GM21717 (cell line): ENCODE measurements around the gene KCNK5.

Source experiments
- ATAC-seq: cut with Tn5 transposase; IDR thresholded peaks from one replicate; pipeline ENCODE4 v1.9.1; 2021; ENCODE audit warnings: mild to moderate bottlenecking, moderate library complexity; ENCODE audit not compliant: unreplicated experiment

Gene KCNK5

DNA sequence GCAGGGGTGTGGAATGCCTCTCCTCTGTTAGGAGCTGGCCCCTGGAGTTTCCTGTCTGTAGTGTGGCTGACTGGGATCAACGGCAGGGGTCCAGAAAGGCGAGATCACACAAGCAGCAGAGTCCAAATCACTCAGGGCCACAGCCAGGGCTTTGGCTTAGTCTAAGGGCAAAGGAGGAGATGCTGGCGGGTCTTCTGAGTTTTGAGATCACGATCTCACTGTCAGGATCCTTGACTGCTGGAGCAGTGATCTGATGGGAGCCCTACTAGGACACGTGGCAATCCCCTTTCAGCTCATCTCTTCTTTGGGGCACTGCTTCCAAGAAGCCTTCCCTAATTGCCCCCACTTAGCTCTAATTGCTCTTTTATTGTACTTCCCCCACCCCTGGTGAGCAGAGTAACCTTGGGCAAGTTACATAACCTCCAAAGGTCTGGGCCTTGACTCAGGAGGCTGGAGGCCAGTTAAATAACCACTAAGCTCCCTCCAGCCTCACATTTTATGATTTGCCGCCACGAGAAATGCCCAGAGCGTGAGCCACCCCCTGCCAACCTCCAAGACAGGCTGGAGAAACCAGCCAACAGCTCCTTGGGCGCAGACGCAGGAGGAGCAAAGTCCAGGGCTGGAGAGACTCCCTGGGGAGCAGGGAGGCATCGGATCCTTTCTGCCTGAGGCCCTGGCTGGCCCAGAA, 12.0 kb downstream of the KCNK5 start:
- no peak for ATAC-seq

DNA sequence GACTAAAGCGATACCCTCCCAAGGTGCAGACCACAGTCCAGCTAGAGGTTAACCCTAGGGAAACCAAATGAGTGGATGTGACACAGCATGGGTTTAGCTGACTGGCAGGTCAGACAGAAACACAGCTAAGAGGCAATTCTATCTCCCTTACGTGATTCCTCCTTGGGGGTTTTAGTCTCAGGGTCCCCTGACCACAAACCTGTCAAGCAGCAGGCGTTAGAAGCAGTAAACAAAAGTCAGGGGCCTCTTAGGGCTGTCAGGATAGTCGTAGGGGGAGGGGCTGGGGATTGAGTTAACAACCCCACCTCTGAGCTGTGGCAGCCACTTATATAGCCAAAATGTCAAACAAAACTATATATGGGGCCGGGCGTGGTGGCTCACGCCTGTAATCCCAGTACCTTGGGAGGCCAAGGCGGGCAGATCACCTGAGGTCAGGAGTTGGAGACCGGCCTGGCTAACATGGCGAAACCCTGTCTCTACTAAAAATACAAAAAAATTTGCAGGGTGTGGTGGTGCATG, 13.6 kb downstream of the KCNK5 start:
- ATAC-seq, result no peak

- ATAC-seq, result no peak
These were observed 14.2 kb downstream of the KCNK5 start for GRCh38 chr6:39214846-39215639.

- no peak for ATAC-seq
These were observed 15.0 kb downstream of the KCNK5 start for GRCh38 chr6:39214120-39214813.

DNA sequence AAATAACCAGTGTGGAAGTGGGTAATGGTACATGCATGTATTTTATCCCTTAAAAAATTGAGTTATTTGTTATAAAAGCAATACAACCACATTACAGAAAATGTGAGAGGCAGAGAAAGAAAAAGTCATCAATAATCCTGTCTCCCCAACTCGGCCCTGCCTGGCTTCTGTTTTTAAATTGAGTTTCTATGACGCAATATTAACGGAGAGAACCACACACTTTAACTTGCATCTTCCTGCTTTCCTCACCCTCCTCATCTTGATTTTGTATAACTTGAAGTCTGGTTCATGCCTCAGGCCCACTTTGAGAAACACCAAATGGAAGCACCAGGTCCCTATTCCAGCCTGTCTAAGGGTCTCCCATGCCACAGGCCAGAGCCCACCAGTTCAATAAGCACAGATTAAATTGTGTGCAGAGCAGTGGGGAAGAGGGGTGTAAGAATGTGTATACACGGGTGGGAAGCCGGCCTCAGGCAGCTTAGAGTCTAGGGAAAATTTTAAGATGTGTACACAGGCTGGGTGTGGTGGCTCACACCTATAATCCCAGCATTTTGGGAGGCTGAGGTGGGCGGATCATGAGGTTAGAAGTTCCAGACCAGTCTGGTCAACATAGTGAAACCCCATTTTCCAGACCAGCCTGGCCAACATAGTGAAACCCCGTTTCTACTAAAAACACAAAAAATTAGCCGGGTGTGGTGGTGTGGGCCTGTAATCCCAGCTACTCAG, 15.9 kb downstream of the KCNK5 start:
- ATAC-seq, result no peak

GRCh38 chr6:39211183-39211582, 18.1 kb downstream of the KCNK5 start:
- no peak for ATAC-seq

- ATAC-seq, result no peak
These were observed 18.8 kb downstream of the KCNK5 start for GRCh38 chr6:39210450-39210849.

- ATAC-seq, result no peak
These were observed 19.4 kb downstream of the KCNK5 start for GRCh38 chr6:39209911-39210310.

DNA sequence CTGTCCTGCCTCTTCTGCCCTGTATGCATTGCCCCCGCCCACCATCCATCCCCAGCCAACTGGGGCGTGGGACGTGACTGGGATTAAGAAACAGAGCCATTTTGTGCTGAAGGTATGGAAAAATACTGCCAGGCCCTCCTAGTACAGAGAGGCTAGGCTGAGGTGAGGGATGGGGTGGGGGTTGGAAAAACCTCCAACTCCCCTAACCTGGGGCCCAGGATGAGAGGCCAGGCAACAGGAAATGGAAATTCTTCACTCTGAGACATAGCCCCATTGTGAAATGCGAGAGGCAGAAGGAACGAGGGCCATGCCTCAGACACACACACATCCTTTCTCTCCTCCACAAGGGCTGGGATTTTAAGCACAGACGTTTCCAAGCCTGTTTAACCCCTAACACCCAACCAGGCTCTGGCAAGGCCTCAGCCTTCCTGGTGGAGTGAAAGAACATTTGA, 19.9 kb downstream of the KCNK5 start:
- ATAC-seq, result no peak

DNA sequence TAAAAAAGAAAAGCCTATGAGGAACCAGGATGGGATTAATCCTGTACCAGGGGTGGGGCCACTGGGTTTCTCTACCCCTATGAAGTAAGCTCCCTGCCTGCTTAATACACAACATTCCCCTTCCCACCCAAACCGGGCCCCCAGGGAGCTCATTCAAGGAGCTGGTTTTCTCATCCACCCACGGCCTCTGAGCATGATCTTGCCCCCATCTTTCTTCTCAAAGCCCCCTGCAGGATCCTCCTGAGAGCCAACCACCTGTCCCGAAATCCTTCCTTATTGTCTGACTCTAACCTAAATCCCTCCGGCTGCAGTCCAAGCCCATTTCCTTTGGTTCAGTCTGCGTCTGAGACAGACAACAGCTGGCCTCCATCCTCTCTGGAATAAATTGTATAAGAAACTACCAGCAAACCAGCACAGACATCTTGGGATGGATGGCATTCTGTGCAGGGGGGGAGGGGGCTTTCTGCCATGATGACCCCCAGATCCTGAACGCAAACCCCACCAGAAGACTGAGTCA, 21.0 kb downstream of the KCNK5 start:
- ATAC-seq, result no peak

GRCh38 chr6:39207416-39208222, 21.7 kb downstream of the KCNK5 start:
- no peak for ATAC-seq

DNA sequence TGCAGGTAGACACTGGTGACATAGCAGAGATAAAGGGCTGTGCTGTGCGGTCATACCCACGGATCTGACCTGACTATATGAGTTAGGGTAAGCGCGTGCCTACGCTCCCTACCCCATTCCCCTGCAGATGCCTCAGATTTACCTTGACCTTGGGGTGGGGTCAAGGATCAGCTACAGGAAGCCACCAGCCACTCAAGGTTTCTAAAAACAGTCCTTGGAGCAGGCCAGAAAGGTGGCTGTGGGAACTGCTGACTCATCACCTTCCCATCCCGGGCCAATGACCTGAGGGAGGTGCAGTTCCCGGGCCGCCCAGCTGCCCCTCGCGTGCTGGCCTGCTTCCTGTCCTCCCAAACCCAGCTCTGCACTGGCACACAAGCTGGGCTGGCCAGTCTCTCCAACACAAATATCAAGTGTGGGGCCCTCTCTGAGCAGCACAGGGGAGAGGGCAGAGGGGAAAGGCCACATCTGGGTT, 23.0 kb downstream of the KCNK5 start:
- ATAC-seq, result no peak

GRCh38 chr6:39204646-39205244, 24.5 kb downstream of the KCNK5 start:
- ATAC-seq, result no peak

GRCh38 chr6:39204160-39204495, 25.1 kb downstream of the KCNK5 start:
- ATAC-seq, result no peak

DNA sequence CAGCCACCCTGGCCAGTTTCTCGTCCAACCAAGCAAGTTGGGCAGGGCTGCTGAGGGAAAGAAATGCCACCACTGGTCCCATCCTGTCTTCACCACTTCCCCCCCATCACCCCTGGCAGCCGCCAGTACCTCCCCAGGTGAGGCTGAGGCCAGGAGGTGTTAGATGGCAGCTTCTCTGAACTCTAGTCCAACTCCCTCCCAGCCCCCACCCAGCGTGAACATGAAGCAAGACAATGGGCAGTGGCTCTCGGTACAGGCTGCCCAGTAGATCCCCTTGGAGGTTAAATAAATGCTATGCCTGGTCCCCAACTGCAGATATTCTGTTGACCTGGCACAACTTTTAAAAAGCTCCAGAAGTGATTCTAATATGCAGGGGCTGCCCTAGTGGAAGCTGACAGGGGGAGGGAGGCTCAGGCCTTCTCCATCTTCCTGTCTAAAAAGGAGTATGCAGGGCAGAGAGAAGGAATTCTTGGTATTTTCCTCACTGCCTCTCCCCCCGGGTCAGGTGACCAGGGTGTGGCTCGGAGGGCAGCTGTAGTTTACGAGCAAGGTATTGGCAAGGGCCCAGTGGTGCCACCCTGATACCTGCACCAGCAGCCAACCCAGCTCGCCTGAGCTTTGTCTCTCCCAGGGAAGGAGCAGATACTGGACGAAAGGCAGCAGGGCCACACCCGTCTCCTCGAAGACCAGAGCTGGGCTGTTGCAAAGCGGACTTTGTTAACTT, 25.7 kb downstream of the KCNK5 start:
- ATAC-seq, result no peak

DNA sequence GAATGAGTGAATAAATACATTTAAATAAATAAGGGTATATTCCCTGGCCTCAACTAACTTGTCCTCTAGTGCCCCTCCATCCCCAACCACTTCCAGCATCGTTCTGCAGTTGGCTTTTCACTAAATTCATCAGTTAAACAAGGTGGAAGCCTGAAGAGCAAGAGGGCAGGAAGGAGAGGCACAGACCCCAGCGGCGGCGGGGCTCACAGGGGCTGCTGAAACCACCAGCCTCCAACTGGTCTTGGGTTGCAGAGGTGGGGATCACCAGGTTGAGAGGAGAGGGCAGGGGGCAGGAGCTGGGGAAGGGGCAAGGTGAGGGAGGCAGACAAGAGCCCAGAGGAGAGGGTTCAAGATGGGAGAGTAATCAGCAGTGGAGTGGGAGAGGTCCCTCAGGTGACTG, 27.1 kb downstream of the KCNK5 start:
- no peak for ATAC-seq

GRCh38 chr6:39200498-39201020, 28.7 kb downstream of the KCNK5 start:
- ATAC-seq, result no peak

DNA sequence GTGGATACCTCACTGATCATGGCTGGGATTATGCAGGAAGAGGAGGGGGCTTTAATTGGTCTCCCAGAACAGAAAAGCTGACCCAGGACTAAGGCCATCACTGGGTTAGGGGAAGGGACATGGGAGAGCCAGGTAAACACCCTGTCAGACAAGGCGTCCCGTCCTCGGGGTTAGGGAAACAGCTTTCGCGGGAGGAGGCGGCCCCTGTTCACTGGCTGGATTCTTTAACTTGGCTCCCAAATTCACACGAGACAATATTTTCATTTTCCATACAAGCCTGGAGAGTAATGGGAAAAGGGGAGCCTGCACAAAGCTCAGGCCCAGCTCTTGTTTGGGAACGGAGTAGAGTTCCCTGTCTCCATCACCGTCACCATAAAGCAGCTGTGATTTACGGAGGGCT, 29.3 kb downstream of the KCNK5 start:
- ATAC-seq, result no peak
